Activated B cell treated with CpG ODN at 0.5 μM for 24 hours (primary cell): ENCODE results near the gene DISC1. TPM values are rescaled to one million over a fixed set of nuclear protein-coding genes. Genes with fewer than 3 reads are reported as not detected.

Experiments
- ATAC-seq: fragments of 200-7000 bp; cut with Tn5 transposase; one replicate; pipeline ENCODE4 v1.10.0; 2021; ENCODE audit warnings: low read depth, mild to moderate bottlenecking, moderate library complexity
- CTCF ChIA-PET: fragments of 350-600 bp; sonication (Branson Sonifier 250); formaldehyde crosslinking; loops from one replicate; lab custom pipeline; 2021; ENCODE audit warnings: antibody characterized with exemption; lab: Charles Lee
- POLR2A ChIA-PET: fragments of 350-600 bp; sonication (Branson Sonifier 250); formaldehyde crosslinking; loops from one replicate; lab custom pipeline; 2021; ENCODE audit warnings: antibody characterized with exemption; lab: Charles Lee
- DNase-seq: peaks from one replicate; pipeline ENCODE4 v3.0.0; 2022
- H3K27ac Mint-ChIP-seq: one replicate; pipeline ENCODE4 v1.8.0; 2020; ENCODE audit warnings: mixed read lengths
- H3K27me3 Mint-ChIP-seq: one replicate; pipeline ENCODE4 v1.8.0; 2021; ENCODE audit warnings: mixed read lengths
- H3K36me3 Mint-ChIP-seq: one replicate; pipeline ENCODE4 v1.8.0; 2021; ENCODE audit warnings: low read depth, mixed read lengths
- H3K4me1 Mint-ChIP-seq: one replicate; pipeline ENCODE4 v1.8.0; 2021; ENCODE audit warnings: mixed read lengths
- H3K4me3 Mint-ChIP-seq: one replicate; pipeline ENCODE4 v1.8.0; 2020; ENCODE audit warnings: mild to moderate bottlenecking, mixed read lengths
- H3K9me3 Mint-ChIP-seq: one replicate; pipeline ENCODE4 v1.8.0; 2020; ENCODE audit warnings: mixed read lengths
- CTCF ChIP-seq: fragments of 200-600 bp; IDR thresholded peaks from one replicate; pipeline ENCODE4 v1.8.0; 2022; ENCODE audit warnings: antibody characterized with exemption, mild to moderate bottlenecking
- intact Hi-C: fragments of 100-400 bp; cut with micrococcal nuclease; formaldehyde crosslinking; loops from one replicate; pipeline ENCODE4 v1.15.1; 2024
- total RNA-seq: library from RNA; stranded (reverse); gene quantifications from 2 replicates; pipeline ENCODE4 v1.2.3, GENCODE V29; 2022

The DISC1 gene
- total RNA-seq, 1 donor from 2014 or later, result 2.4 TPM

GRCh38 chr1:231806623-231807495 lies 180.3 kb downstream of the DISC1 start:
- POLR2A ChIA-PET, result no interaction called here
- H3K4me3 Mint-ChIP-seq, result no peak overlapping the region
- DNase-seq, result peak; percentile 19
- no peaks in the 10 kb centered on the region for H3K4me1 Mint-ChIP-seq
- peak; percentile 50 for ATAC-seq
- CTCF ChIA-PET, result interaction anchor here (0.9 to 2.2 kb wide), 2 partner anchors 12 to 50 kb away, joined by 3 to 10 read pairs; no protein-coding TSS in a partner anchor
- H3K36me3 Mint-ChIP-seq, result no peaks in the 10 kb centered on the region
- H3K27me3 Mint-ChIP-seq, result no peaks in the 10 kb centered on the region
- intact Hi-C loops, result loop anchor here (1.0 kb wide), 1 partner anchor 50 kb away; no protein-coding TSS in a partner anchor
- H3K27ac Mint-ChIP-seq, result no peak overlapping the region
- no peaks in the 10 kb centered on the region for H3K9me3 Mint-ChIP-seq
- no peak for TF ChIP-seq CTCF

GRCh38 chr1:231807541-231807940 lies 181.0 kb downstream of the DISC1 start:
- no peak overlapping the region for H3K27ac Mint-ChIP-seq
- H3K36me3 Mint-ChIP-seq, result no peaks in the 10 kb centered on the region
- DNase-seq (no peak), ATAC-seq (no peak)
- no peaks in the 10 kb centered on the region for H3K27me3 Mint-ChIP-seq
- ChIA-PET CTCF (interaction anchor here (0.9 to 2.2 kb wide), 2 partner anchors 11 to 51 kb away, joined by 3 to 10 read pairs; no protein-coding TSS in a partner anchor), POLR2A (no interaction called here)
- no peak for TF ChIP-seq CTCF
- no peaks in the 10 kb centered on the region for H3K9me3 Mint-ChIP-seq
- H3K4me3 Mint-ChIP-seq, result no peak overlapping the region
- H3K4me1 Mint-ChIP-seq, result no peaks in the 10 kb centered on the region
- intact Hi-C loops, result no loop called here

GRCh38 chr1:231808116-231808515 lies 181.5 kb downstream of the DISC1 start:
- no peaks in the 10 kb centered on the region for H3K4me1 Mint-ChIP-seq
- H3K27me3 Mint-ChIP-seq, result no peaks in the 10 kb centered on the region
- H3K9me3 Mint-ChIP-seq, result no peaks in the 10 kb centered on the region
- DNase-seq, result no peak
- no peak for TF ChIP-seq CTCF
- no peak overlapping the region for H3K4me3 Mint-ChIP-seq
- H3K36me3 Mint-ChIP-seq, result peaks cover 3% of the 10 kb centered on the region
- no peak for ATAC-seq
- ChIA-PET CTCF (interaction anchor here (0.9 kb wide), 1 partner anchor 11 kb away, joined by 3 read pairs; no protein-coding TSS in a partner anchor), POLR2A (interaction anchor here (0.6 kb wide), 1 partner anchor 1721 kb away, joined by 3 read pairs; no protein-coding TSS in a partner anchor)
- H3K27ac Mint-ChIP-seq, result no peak overlapping the region
- intact Hi-C loops, result no loop called here

- H3K27me3 Mint-ChIP-seq, result no peaks in the 10 kb centered on the region
- no peak overlapping the region for H3K27ac Mint-ChIP-seq
- CTCF ChIA-PET, result no interaction called here
- no peak overlapping the region for H3K4me3 Mint-ChIP-seq
- H3K36me3 Mint-ChIP-seq, result peaks cover 8% of the 10 kb centered on the region
- H3K9me3 Mint-ChIP-seq, result no peaks in the 10 kb centered on the region
- DNase-seq (no peak), ATAC-seq (no peak)
- intact Hi-C loops, result no loop called here
- POLR2A ChIA-PET, result interaction anchor here (0.6 kb wide), 1 partner anchor 1722 kb away, joined by 3 read pairs; no protein-coding TSS in a partner anchor
- no peaks in the 10 kb centered on the region for H3K4me1 Mint-ChIP-seq
- no peak for TF ChIP-seq CTCF
Observed at GRCh38 chr1:231808990-231809389, 182.4 kb downstream of the DISC1 start.

GRCh38 chr1:231810415-231810814 lies 183.8 kb downstream of the DISC1 start:
- no peaks in the 10 kb centered on the region for H3K4me1 Mint-ChIP-seq
- DNase-seq, result no peak
- H3K4me3 Mint-ChIP-seq, result no peak overlapping the region
- no peak for ATAC-seq
- intact Hi-C loops, result no loop called here
- POLR2A ChIA-PET, result no interaction called here
- CTCF ChIA-PET, result no interaction called here
- no peaks in the 10 kb centered on the region for H3K9me3 Mint-ChIP-seq
- H3K36me3 Mint-ChIP-seq, result peaks cover 8% of the 10 kb centered on the region
- H3K27me3 Mint-ChIP-seq, result no peaks in the 10 kb centered on the region
- H3K27ac Mint-ChIP-seq, result no peak overlapping the region
- TF ChIP-seq CTCF, result no peak
